Stimulated activated naive CD8-positive, alpha-beta T cell treated with anti-CD3 and anti-CD28 coated beads, Interleukin-15, amount 100 ng/mL, for 72 hours (primary cell): ENCODE measurements around the gene CACNA2D3.

Experiments used
- ATAC-seq: fragments of 150-1000 bp; cut with Tn5 transposase; 2 replicates; pipeline ENCODE4 v1.10.0; 2021; ENCODE audit warnings: mild to moderate bottlenecking, moderate library complexity
- DNase-seq, 2 donors: peaks; one replicate each; pipeline ENCODE4 v3.0.0; 2021 to 2022
- H3K27ac Mint-ChIP-seq, 2 donors: one replicate each; pipeline ENCODE4 v1.8.0; 2022; ENCODE audit warnings: mild to moderate bottlenecking in 2 of 2, mixed read lengths in 2 of 2, moderate library complexity in 2 of 2
- H3K27me3 Mint-ChIP-seq: one replicate; pipeline ENCODE4 v1.8.0; 2022; ENCODE audit warnings: mixed read lengths
- H3K4me1 Mint-ChIP-seq: one replicate; pipeline ENCODE4 v1.8.0; 2022; ENCODE audit warnings: mild to moderate bottlenecking, mixed read lengths
- H3K4me3 Mint-ChIP-seq, 2 donors: one replicate each; pipeline ENCODE4 v1.8.0; 2022; ENCODE audit warnings: mild to moderate bottlenecking in 2 of 2, mixed read lengths in 2 of 2, moderate library complexity in 1 of 2
- H3K9me3 Mint-ChIP-seq, 2 donors: one replicate each; pipeline ENCODE4 v1.8.0; 2022; ENCODE audit warnings: mixed read lengths in 2 of 2

CACNA2D3 gene

DNA sequence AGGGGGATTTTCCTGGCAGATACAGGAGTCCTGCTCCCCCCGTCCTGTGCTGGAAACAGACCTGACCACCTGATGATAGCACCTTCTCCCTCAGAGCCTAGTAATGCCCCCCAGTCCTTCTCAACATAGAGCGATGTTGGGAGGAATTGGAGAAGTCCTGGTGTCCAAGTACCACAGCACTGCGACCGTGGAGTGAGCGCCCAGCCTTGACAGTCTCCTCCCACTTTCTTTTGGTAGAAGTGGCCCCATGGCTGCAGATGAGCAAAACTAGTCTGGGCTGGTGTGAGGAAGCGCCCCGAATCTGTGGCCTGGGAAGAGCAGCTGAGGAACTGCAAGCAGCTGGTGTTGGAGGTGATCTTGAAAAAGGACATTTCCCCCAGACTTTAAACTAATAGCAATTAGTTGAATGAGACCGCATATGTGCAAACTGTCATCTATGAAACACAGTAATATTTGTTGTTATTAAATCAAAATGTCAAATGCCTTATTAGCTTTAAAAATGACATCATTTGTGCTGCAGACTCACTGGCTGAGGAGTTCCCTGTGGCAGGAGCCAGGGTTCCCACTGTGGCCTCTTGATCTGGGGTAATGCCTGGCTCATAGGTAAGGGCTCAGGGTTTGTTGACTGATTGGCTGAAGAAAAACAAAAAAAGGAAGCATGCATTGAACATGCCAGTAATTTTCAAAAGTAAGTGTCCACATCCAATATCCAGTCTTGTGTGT lies 121.8 kb downstream of the CACNA2D3 start:
- Mint-ChIP-seq H3K4me1 (no peaks in the 10 kb centered on the region), H3K27me3 (no peaks in the 10 kb centered on the region), H3K27ac (peak overlapping the region in 1 of 2 donors; percentile 8), H3K9me3 (peaks cover 0 to 7% of the 10 kb centered on the region in 2 donors), H3K4me3 (no peak overlapping the region)
- ATAC-seq: no peak
- DNase-seq: no peak

DNA sequence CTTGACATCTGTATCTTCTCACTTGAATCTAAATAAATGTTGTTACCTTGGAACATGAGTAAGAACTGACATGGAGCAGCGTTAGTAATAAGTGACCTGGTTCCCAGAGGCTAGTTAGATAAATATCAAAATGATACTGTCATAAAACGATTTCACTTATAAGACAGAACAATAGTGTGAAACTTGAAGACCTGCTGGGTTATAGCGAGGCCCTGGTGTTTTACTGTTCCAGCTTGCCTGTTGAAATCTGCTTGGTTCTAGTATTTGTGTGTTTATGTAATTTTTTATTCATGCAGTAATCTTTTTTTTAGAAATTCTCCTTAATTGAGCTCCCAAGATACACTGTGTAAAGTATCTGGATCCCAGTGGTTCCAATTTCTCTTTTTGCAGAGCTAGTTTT lies 129.4 kb downstream of the CACNA2D3 start:
- H3K27ac Mint-ChIP-seq: no peak overlapping the region
- no peaks in the 10 kb centered on the region for H3K4me1 Mint-ChIP-seq
- H3K9me3 Mint-ChIP-seq: peaks cover 0 to 7% of the 10 kb centered on the region in 2 donors
- no peak for ATAC-seq
- H3K4me3 Mint-ChIP-seq: no peak overlapping the region
- no peak for DNase-seq
- no peaks in the 10 kb centered on the region for H3K27me3 Mint-ChIP-seq

DNA sequence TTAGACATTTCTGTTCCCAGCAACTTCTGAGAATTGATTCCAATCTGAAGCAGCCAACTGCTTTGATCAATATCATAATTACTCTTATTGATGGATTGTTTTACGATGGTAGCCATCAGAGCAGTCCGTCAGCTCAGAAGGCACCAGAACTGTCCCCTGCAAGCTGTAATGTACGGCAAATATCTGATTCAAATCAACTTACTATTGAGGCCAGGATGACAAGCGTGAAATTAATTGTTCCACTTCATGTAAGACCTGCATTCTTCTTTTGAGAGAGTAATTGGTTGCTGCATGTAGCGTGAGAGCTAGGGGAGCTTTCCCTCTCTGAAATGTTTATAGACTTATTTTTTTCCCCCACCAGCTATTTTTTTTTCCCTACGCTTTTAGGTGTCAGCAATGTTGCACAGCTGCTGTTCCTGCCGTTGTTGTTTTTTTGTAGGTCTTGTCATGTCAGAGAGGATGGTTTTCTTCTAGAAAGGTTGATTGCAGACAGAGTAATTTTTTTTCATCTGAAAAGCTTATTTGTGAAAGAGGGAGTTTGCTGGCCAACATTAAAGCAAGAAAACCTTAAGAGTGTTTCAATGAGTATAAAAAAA lies 134.9 kb downstream of the CACNA2D3 start:
- DNase-seq (no peak), ATAC-seq (no peak)
- H3K27me3 Mint-ChIP-seq: peaks cover 5% of the 10 kb centered on the region
- H3K27ac Mint-ChIP-seq: no peak overlapping the region
- peaks cover 0 to 6% of the 10 kb centered on the region in 2 donors for H3K9me3 Mint-ChIP-seq
- no peaks in the 10 kb centered on the region for H3K4me1 Mint-ChIP-seq
- H3K4me3 Mint-ChIP-seq: no peak overlapping the region

DNA sequence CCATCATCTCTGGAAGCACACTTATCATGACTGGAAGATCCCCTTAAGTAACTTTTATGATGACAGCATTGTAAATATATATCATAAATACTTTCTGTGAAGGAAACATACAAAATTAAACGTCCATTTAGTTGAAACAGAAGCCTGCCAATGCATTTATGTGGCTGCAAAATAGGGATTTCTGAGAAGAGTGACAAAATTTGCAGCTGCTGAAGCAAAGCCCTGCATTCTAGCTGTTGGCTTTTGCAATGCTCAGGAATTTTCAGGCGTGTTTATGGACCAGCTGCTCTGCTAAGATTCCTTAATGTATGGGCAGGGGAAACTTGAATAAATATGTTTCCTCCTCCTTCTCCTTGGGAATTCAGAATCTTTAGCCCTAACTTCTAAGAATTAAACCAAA lies 137.3 kb downstream of the CACNA2D3 start:
- peaks cover 13% of the 10 kb centered on the region for H3K27me3 Mint-ChIP-seq
- H3K27ac Mint-ChIP-seq: no peak overlapping the region
- ATAC-seq (no peak), DNase-seq (no peak)
- H3K4me1 Mint-ChIP-seq: no peaks in the 10 kb centered on the region
- no peak overlapping the region for H3K4me3 Mint-ChIP-seq
- peaks cover 0 to 6% of the 10 kb centered on the region in 2 donors for H3K9me3 Mint-ChIP-seq

DNA sequence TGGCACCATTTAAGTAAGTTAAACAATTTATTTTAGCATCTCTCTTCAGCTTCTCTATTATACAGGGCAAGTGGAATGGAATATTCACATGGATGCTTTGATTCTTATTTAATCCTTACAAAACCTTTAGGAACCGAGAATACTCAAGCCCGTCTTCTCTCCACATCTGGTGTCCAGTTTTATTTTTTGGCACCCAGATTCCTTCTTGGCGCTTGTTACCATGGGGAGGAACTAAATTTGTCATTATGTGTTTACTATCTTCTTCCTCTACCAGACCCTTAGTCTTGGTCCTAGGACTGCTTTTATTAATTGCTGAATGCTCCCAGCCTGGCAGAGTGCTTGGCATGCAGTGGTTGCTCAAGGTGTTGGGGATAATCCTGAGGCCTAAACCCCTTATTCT lies 138.8 kb downstream of the CACNA2D3 start:
- ATAC-seq (no peak), DNase-seq (no peak)
- Mint-ChIP-seq H3K9me3 (peaks cover 0 to 6% of the 10 kb centered on the region in 2 donors), H3K27me3 (peaks cover 13% of the 10 kb centered on the region), H3K4me1 (no peaks in the 10 kb centered on the region), H3K27ac (no peak overlapping the region), H3K4me3 (no peak overlapping the region)

DNA sequence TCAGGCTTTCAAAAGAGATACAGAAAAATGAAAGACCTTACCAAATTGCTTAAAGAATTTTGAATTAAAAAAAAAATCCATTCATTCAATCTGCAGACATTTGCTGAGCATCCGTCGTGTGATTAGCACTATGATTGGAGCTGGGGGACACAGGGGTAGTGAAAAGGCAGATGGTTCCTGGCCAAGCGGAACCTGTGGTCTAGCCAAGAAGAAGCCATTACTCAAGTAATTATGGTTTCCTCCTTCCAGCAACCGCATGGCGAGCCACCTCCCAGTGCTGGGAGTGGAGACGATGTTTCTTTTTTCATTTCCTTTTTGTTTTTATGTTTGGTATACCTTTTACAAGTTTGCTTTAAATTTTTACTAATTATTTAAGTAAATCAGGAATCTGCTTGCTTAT lies 140.2 kb downstream of the CACNA2D3 start:
- no peaks in the 10 kb centered on the region for H3K4me1 Mint-ChIP-seq
- no peak overlapping the region for H3K4me3 Mint-ChIP-seq
- peaks cover 13% of the 10 kb centered on the region for H3K27me3 Mint-ChIP-seq
- no peak overlapping the region for H3K27ac Mint-ChIP-seq
- H3K9me3 Mint-ChIP-seq: peaks cover 0 to 6% of the 10 kb centered on the region in 2 donors
- no peak for DNase-seq
- ATAC-seq: no peak

DNA sequence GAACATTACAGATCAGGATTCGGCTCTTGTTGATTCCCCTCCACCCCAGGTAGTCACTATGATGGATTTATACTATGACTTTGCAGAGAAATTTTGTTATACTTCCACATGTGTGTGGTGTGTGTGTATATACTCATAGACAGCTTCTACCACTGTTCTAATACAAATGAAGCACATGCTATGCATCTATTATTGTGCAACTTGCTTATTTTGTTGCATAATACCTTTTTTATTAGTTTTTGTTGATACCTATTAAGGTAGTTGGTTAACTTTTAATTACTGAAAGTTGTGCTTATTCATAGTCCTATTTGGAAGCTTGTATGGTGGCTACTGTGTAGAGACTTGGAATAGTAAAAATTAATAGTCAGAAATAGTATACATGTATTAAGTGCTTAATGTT lies 140.6 kb downstream of the CACNA2D3 start:
- Mint-ChIP-seq H3K9me3 (peaks cover 0 to 6% of the 10 kb centered on the region in 2 donors), H3K27me3 (peaks cover 13% of the 10 kb centered on the region), H3K4me3 (no peak overlapping the region), H3K4me1 (no peaks in the 10 kb centered on the region), H3K27ac (peak overlapping the region in 1 of 2 donors; percentile 46)
- DNase-seq (no peak), ATAC-seq (no peak)

DNA sequence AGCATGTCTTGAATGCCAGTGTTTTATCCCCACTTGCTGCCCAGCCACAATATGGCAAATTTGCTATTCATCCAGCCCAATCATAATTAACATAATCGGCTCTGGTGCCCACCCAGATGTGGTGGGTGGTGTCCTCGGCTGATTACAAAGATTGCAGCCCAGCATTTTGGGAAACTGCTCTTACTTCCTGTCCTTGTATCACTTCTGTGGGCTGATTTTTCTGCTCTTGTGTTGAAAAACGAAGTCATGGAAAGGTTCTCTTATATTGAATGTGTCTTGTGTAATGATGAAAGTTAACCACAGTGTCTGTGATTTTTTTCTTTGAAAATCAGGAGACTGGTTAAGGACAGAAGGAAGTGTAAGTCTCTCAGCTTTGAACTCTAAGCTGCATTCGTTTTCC lies 141.7 kb downstream of the CACNA2D3 start:
- no peak for ATAC-seq
- Mint-ChIP-seq H3K27me3 (peaks cover 11% of the 10 kb centered on the region), H3K27ac (no peak overlapping the region), H3K4me1 (no peaks in the 10 kb centered on the region), H3K4me3 (no peak overlapping the region), H3K9me3 (peaks cover 5 to 6% of the 10 kb centered on the region in 2 donors)
- DNase-seq: no peak

DNA sequence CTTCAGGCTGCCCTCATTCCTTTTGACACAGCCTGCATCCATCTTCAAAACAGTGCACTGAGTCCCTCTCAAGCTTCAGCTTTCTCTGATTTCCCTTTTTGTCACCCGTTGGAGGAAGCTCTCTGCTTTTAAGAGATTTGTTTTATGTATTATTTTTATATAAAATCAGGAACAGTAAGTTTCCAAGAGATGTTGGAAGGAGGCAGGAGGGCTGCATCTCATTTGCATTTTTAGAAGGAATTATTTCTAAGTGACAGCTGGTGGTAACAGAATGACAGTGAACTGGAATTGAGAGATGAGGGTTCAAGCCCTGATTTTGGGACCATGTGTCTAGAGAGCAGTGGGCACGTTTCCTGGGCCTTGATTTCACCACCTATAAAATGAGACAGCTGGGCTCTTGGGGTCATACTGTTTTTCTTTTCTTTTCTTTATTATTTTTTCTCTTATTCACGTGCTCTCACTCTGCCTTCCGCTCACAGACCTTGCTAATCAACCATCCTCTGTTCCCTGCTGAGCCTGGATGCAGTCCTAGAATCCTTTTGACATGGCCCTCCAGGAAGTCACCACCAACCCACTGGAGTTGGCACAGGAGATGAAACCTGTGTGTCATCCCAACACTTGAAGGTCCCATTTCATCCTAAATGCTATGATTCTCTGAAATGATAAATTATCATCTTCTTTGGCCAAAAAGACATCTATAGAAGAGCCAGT lies 148.6 kb downstream of the CACNA2D3 start:
- Mint-ChIP-seq H3K4me1 (no peaks in the 10 kb centered on the region), H3K4me3 (no peak overlapping the region), H3K27ac (no peak overlapping the region), H3K9me3 (peaks cover 0 to 7% of the 10 kb centered on the region in 2 donors), H3K27me3 (peaks cover 10% of the 10 kb centered on the region)
- ATAC-seq (no peak), DNase-seq (no peak)

DNA sequence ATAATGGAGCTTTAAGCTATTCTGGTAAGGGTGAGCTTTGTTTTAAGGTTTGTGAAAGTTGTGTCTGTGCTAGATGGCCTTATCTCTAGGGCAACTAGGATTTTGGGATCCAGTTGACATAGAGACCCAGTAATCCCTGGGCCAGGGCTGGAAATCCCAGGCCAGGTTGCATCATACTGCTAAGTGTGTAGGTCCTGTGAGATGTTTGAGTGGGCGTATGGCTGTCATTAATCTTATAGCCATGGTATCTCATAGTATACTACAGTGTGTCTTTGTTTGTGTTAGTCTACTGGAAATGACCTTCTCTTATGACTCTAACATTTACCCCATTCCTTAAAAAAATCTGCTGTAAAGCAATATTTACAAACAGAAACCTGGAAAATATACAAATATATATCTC lies 151.4 kb downstream of the CACNA2D3 start:
- Mint-ChIP-seq H3K27me3 (peaks cover 9% of the 10 kb centered on the region), H3K9me3 (peaks cover 0 to 24% of the 10 kb centered on the region in 2 donors), H3K4me1 (no peaks in the 10 kb centered on the region), H3K27ac (no peak overlapping the region), H3K4me3 (no peak overlapping the region)
- DNase-seq: no peak
- no peak for ATAC-seq

DNA sequence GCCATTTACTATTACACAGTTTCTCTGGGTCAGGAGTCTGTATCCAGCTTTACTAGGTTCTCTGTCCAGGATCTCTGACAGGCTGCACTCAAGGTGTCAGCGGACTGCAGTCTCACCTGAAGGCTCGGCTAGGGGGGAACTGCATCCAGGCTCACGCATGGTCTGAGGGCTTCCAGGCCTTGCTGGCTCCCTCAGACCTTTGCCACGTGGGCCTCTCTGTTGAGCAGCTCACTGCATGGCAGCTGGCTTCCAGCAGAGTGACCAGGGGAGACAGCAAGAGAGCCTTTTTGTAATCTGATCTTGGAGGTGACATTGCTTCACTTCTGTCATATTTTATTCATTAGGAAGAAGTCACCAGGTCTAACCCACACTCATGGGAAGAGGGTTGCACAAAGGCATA lies 152.3 kb downstream of the CACNA2D3 start:
- DNase-seq: no peak
- no peak for ATAC-seq
- peaks cover 1% of the 10 kb centered on the region for H3K27me3 Mint-ChIP-seq
- no peak overlapping the region for H3K27ac Mint-ChIP-seq
- no peaks in the 10 kb centered on the region for H3K4me1 Mint-ChIP-seq
- peaks cover 0 to 19% of the 10 kb centered on the region in 2 donors for H3K9me3 Mint-ChIP-seq
- no peak overlapping the region for H3K4me3 Mint-ChIP-seq

DNA sequence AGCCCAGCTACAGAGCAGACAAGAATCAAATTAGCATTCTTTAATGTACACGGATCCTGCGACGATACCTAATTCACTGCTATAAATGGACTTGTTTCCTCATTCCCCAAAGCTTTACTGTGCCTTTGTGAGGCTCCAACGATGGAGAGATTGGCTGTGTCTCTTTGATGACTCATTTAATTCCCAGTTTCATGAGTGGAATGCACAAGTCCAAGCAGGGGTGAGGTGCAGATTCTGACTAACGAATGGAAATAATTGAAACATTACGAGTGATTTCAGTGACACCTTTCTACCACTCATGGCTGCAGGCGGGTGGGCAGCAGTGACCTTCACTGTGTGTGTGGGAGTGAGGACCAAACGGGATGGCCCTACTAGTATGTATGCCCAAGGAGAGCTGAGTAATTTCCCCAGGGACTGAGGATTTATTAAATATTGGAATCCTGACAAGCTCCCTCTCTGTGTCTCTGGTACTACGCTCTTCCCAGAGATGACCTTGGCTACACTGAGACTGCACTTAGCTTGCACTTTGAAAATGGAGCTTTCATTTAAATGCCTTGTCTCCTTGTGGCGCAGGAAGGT lies 156.7 kb downstream of the CACNA2D3 start:
- peaks cover 13% of the 10 kb centered on the region for H3K27me3 Mint-ChIP-seq
- no peaks in the 10 kb centered on the region for H3K4me1 Mint-ChIP-seq
- peaks cover 6 to 27% of the 10 kb centered on the region in 2 donors for H3K9me3 Mint-ChIP-seq
- no peak for DNase-seq
- H3K27ac Mint-ChIP-seq: no peak overlapping the region
- H3K4me3 Mint-ChIP-seq: no peak overlapping the region
- no peak for ATAC-seq

DNA sequence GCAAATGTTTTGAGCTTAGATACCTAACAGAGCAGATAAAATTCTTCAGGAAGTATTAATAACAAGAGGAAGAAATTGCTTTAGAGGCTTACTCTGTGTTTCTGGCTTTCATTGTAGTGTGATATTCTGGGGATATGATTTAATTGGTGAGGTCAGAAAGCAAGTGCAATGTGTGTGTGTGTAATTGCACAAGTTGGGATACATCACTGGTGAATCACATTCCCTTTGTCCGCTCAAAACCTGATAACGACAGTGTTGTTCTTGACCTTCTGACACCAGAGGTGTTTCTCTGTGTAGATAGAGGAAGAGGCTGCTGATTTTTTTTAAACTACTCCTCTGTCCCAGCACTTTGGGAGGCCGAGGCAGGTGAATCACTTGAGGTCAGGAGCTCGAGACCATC lies 161.1 kb downstream of the CACNA2D3 start:
- peaks cover 6 to 8% of the 10 kb centered on the region in 2 donors for H3K9me3 Mint-ChIP-seq
- no peak overlapping the region for H3K4me3 Mint-ChIP-seq
- H3K27ac Mint-ChIP-seq: peak overlapping the region in 1 of 2 donors; percentile 34

DNA sequence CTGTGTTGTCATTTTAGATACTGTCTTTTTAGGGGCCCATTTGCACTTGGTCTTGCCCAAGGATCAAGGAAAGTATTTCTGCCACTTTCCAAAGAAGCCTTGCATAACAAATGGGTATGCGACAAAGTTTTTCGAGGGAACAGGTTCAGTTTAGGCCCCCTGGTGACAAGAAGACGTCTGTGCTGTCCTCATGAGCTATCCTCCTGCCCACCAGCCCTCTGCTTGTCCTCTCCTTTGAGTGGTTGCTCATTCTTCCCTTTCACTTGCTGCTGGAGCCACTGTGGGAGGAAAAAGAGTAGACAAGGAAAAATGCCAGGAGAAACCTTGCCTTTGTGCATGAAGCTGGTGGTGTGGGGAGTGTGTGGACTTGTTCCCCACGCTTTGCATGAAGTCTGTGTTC lies 171.9 kb downstream of the CACNA2D3 start:
- ATAC-seq: no peak
- no peaks in the 10 kb centered on the region for H3K9me3 Mint-ChIP-seq

More for the DNA sequence above, 161.1 kb downstream of the CACNA2D3 start:
- DNase-seq (no peak), ATAC-seq (no peak)
- H3K4me1 Mint-ChIP-seq: no peaks in the 10 kb centered on the region
- peaks cover 13% of the 10 kb centered on the region for H3K27me3 Mint-ChIP-seq

DNA sequence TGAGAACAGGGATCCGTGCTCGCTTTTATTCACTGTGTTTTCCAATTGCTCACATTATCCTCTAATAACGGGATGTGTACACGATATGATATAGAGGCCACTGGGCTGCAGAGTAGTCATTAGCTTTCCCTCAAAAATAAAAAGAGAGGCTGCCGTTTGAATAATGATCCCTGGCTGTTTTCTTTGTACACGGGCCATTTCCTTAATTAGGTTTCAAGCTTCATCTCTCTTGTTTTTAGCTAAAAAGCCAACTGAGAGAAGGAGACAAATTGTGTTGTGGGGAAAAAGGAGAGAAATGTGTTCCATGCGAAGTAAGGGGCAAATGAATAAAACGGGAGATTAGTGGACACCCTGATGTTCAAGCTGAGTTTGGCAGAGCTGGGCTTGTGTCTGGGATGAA lies 174.2 kb downstream of the CACNA2D3 start:
- H3K27ac Mint-ChIP-seq: no peak overlapping the region
- no peaks in the 10 kb centered on the region for H3K9me3 Mint-ChIP-seq
- ATAC-seq (no peak), DNase-seq (no peak)
- H3K4me3 Mint-ChIP-seq: no peak overlapping the region
- H3K27me3 Mint-ChIP-seq: no peaks in the 10 kb centered on the region
- H3K4me1 Mint-ChIP-seq: no peaks in the 10 kb centered on the region

More for the DNA sequence above, 171.9 kb downstream of the CACNA2D3 start:
- no peak overlapping the region for H3K4me3 Mint-ChIP-seq
- no peaks in the 10 kb centered on the region for H3K27me3 Mint-ChIP-seq
- DNase-seq: no peak
- H3K4me1 Mint-ChIP-seq: no peaks in the 10 kb centered on the region
- H3K27ac Mint-ChIP-seq: no peak overlapping the region
